Activated CD4-positive, alpha-beta T cell treated with anti-CD3 and anti-CD28 coated beads for 48 hours (primary cell): ENCODE measurements around the gene PDCD2L.
"Not testable (repeated sequence)": the region's sequence is repeated elsewhere in the genome, so short reads cannot be mapped to it uniquely, and the experiment has no call there.

Experiments used
- DNase-seq: peaks from one replicate; pipeline ENCODE4 v3.0.0-alpha.2; 2020

Gene PDCD2L

DNA sequence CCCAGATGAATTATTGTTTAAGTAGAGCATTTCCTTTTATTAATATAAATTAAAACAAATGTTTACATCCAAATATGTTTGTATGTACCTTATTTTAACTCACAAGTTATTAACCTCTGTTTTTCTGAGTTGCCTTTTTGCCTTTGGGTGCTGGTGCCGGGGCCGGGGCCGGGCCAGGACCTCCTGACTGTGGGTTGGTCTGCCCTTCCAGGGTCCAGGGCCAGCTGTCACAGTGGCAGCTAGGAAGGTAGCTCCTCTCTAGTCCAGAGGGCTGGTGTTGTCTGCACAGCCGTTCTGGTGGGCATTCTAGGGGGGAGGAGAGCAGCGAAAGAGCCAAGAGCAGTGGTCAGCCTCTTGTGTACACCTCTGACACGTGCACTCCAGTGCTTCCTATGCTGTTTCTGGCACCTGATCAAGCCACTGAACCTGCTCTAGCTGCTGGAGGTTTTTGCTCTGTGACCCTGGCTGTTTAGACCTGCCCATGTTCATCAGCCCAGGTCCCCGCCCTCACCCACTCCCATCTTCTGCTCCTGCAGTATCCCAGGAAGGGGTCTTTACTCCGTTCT is 22.0 kb downstream of the PDCD2L start:
- no peak for DNase-seq

DNA sequence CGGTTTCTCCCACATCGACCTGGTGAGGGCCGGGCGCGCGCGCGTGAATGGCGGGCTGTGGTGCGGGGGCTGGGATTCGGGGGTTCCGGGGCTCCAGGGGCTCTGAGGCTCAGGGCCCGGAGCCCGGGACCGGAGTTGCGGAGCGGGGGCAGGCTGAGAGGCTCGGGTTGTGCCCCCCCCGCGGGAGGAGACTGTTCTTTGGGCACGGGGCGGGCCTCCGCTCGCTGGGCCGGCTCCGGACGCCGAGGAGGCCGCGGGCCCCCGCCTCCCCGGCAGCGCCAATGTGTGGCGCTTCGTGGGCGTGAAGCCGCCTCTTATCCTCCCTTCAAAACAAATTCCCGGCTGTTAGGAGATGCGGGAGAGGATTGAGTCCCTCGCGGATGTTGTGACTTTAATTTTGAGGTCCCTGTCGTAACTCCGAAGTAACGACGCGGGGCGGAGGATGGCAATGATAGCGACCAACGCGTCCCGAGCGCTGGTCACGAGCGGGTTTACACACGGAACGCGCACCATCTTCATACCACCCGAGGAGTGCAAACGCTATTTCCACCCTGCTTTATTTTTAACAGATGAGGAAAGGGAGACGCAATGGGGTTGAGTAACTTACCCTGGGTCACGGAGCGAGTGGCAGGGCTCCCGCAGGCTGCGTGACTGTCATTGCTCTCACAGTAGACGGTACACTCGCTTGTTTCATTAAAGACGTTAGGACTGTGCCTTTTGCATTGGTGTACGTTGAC is 24.5 kb downstream of the PDCD2L start:
- DNase-seq: peak; percentile 53

DNA sequence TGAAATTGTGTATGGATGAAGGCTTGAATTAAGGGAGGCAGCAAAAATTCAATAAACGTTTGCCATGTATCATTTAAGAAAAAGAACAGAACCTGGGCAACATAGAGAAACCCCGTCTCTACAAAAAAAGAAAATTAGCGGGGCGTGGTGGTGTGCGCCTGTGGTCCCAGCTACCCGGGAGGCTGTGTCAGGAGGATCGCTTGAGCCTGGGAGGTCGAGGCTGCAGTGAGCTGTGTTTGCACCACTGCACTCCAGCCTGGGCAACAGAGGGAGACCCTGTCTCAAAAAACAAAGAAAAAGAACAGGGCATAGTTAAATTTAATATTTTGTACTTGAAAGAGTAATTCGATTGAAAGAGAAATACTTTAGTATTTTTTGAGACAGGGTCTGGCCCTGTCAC is 25.4 kb downstream of the PDCD2L start:
- DNase-seq: no peak

DNA sequence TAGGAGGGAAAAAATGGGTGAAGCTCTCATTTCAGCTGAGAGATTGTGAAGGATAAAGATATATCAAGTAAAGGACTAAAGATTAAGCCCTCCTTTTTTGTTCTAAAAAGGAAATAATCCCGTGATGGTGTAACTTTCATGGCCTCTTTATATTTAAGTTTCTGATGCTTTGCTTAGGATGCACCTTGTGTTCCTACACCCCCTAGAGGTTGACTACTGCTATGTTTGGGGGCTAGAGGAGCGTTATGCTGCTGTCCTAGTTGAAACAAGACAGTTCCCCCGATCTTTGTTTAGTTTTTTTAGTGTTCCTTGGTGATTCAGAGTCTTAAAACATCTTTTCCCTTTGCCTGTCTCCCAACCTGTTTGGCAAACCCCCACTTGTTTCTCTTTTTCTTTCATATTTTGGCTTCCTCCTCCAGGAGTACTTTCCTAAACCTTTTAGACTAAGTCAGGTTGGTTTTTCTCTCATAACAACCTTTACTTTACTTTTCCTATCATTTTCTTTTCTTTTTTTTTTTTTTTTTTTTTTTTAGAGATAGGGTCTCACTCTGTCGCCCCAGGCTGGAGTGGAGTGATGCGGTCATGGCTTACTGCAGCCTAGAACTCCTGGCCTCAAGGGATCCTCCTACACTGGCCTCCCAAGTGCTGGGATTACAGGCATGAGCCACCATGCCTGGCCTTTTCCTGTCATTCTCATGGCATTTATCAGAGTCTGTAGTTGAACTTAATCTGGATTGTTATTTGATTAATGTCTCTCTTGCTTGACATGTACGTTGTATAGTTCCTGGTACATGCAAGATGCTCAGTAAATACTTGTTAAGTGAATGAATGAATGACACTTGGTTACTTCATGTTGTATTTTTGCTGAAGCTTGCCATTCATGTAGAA is 26.8 kb downstream of the PDCD2L start:
- peak; percentile 48 for DNase-seq

DNA sequence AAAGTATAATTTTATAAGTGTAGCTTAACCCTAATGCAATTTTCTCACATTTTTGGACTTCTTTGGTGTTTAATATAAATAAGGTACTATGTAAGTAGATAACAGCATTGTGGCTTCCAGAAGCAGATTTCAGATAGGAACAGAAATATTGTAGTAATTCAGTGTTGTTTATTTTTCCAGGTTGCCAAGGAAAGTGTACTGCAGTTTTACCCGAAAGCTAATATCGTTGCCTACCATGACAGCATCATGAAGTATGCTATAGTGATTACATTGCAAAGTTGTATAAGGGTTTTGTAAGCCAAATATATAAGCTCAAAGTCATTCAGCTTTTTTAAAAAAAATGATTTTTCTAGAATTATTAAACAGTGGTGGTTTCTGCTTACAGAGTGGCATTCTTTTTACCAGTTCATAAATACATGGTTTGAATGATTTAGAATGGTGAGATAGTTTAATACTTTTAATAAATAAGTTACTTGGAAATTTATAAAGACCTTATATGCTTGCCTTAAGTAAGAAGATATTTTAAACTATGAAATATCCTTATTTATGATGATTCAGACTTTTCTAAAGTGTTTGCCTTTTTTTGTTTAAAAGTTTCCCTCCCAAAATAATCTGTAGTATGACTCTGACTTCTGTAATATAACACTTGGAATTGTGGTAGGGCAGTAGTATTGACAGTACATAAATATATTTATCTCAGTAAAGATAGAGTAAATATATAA is 27.6 kb downstream of the PDCD2L start:
- DNase-seq: no peak

DNA sequence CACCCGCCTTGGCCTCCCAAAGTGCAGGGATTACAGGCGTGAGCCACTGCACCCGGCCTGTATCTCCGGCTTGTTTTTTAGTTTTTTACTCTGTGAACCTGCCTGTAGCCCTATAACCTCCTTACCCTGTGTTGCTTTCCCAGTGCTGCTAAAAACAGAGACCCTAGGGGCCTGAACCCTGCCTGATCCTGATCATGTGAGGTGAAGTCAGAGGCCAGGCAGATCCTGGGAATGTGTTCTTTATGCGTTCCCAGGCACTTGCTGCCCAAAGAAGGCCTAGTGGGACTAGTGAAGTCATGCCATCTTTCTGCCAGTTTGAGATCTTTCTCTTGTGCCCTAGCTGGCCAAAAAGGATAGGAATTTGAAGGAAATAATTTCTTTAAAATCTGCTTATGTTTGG is 28.6 kb downstream of the PDCD2L start:
- DNase-seq: no peak

DNA sequence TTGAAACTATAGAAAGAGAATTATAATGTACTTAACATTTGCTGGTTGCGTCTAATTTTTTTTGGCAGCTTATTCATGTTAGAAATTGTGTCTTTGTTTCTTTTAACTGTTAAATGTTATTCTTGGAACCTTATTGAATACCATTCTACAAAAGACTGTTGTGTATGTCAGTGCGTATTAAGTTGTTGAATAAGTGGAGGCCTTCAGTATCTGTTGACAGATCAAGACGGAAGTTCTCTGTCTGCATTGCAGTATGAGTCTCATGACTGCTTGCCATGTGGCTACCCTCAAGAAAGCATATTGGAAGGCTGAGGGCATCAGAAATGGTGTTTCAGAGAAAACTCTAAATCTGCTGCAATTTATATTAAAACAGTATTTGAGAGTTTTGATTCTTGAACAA is 32.5 kb downstream of the PDCD2L start:
- no peak for DNase-seq

DNA sequence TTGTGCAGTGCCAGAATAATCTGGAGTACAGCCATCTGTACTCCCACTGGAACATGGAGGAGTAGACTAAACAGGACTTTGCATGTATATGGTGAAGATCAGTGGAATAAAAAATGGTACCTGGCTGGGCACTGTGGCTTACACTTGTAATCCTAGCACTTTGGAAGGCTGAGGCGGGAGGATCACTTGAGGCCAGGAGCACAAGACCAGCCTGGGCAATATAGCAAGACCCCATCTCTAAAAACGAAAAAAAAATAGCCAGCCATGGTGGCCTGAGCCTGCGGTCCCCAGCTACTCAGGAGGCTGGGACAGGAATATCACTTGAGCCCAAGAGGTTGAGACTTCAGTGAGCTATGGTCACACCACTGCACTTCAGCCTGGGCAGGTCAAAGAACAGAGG is 44.0 kb downstream of the PDCD2L start:
- no peak for DNase-seq

DNA sequence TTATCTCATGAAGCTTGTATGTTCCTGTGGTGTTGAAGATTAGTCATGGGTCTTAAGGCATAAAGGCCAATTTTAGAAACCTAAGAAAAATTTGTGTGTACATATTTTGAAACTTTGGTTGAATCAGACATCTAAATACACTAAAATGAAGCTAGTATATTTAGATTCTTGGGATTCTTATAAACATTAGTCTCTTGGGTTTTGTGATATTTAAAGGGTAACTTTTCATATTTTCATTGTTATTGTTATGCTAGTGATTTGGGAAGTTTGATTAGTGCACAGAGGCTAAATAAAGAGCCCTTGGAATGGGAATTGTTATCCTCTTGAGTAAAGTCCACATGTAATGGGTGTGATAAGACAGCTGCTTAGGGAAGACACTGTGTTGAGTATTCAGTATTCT is 48.5 kb downstream of the PDCD2L start:
- DNase-seq: no peak

DNA sequence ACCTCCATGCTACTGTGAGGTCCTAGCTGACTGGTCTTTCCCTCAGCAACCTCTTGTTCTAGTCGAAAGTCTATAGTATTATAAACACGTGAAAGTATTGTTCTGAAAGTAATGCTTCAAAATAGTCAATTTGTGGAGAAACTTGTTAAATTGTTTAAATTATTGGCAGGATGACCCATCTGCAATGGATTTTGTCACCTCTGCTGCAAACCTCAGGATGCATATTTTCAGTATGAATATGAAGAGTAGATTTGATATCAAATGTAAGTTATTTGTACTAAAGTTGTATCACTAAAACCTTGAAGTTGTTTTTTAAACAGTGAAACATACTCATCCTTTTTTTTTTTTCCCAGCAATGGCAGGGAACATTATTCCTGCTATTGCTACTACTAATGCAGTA is 49.9 kb downstream of the PDCD2L start:
- no peak for DNase-seq

DNA sequence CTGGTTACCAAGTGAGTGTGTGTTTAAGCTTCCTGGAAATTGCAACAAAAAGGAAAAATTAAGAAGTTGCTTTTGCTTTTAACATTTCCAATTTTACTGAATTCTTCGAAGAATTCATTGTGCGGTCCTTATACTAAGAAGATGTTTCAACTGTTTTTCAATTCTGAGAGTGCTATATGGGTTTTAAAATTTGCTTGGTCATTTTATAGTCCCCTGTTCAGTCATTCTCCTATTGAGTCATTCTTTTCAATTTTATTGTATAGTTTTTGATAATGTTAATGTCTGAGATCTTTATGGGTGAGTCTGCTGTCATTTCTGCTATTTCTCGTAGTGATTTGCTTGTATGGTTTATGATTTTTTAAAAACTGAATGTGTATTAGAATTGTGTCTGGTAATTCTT is 50.5 kb downstream of the PDCD2L start:
- no peak for DNase-seq

DNA sequence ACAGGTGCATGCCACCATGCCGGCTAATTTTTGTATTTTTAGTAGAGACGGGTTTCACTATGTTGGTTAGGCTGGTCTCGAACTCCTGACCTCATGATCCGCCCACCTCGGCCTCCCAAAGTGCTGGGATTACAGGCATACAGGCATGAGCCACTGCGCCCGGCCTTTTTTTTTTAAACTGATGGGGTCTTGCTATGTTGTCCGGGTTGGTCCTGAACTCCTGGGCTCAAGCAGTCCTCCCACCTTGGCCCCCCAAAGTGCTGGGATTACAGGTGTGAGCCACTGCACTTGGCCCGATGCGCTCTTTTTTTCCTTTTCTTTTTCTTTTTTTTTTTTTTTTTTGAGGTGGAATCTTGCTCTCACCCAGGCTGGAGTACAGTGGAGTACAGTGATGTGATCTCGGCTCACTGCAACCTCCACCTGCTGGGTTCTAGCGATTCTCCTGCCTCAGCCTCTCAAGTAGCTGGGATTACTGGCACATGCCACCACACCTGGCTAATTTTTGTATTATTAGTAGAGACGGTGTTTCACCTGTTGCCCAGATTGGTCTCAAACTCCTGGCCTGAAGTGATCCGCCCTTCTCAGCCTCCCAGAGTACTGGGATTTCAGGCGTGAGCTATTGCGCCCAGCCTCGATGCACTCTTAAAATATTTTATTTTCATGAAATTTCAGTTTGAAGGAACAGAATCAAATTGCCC is 51.7 kb downstream of the PDCD2L start:
- not testable (repeated sequence) for DNase-seq

DNA sequence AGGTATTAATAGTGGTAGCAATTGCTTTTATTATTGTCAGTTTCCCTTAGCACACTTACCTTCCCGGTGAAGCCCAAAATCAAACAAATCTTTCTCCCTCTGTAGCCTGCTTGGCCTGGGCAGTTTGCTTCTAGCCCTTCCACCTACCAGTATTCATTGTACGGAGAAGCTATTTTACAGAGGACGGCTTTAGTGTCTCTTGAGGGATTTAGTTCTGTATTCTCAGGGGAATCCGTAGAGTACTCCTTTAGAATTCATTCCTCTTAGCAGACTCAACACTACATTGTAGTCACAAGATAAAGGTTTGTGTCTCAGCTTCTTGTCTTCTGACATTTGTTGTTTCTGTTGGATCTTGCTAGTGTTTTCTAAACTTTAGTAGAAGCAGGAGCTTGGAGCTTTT is 53.2 kb downstream of the PDCD2L start:
- no peak for DNase-seq

DNA sequence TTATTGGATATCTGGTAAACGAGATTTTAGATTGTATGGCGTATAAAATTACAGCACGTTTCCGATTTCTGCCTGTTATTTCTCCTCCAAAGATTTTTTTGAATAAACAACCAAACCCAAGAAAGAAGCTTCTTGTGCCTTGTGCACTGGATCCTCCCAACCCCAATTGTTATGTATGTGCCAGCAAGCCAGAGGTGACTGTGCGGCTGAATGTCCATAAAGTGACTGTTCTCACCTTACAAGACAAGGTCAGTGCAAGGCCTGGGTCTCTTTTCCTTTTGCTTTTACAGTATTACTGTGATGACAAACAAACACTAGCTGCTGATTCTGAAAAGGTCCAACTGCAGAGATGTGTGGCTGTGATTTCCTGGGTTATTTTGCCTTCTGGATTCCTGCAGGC is 54.5 kb downstream of the PDCD2L start:
- no peak for DNase-seq

DNA sequence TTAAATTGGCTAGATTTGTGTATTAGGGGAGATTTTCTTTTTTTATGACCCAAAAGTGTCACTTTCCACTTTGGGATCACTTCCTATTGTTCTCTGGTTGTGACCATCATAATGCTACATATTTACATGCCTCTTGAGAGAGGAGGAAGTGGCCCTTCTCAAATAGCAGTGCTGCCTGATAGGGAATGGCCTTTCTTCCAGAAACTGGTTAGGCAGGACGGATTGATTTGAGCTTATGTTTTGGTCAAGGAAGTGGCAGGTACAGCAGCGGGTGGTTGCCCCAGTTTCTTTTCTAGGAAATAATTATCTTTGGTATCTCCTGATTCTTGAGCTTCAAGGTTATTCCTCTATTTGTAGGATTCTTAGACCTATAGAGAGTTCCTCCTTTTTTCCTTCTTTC is 55.4 kb downstream of the PDCD2L start:
- no peak for DNase-seq

DNA sequence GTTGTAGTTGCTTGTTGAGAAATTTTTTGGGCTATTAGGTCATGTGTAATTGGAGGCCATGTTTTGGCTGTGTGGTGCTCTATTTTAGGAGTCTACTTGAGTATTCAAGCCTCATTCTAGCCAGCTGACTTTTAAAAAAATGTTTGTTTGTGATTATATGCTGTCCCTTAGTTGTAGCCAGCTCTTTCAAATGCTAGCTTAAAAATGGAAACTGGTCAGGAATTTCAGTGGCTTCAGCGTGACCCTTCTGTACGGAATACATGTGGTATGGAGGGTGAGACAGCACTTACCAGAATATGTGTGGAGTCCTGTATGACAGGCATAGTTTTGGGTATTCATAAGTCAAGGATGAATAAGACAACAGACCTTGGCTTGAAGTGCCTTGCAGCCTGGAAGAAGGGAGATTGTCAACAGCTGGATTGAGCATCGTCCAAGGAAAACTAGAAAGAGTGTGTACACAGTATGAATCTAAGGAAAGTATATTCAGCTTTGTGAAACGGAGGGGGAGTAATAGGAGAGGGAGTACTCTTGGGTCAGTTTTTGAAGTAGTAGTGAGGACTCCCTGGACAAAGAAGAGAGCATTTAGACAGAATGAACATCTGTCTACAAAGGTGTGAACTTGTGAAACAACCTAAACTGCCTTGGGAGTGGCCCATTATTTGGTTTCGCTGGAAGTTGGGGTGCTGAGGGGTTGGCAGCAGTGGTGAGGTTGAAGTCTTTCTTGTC is 57.3 kb downstream of the PDCD2L start:
- no peak for DNase-seq

DNA sequence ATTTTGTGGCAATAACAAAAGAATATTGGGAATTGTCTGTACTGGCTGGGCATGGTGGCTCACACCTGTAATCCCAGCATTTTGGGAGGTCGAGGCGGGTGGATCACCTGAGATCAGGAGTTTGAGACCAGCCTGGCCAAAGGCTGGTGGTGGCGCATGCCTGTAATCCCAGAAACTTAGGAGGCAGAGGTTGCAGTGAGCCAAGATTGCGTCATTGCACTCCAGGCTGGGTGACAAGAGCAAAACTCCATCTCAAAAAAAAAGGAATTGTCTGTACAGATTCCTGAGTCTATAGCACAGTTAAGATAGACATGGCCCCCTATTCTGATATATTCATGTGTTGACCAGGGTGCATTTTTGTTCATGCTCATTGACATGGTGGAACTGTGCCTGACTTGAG is 60.6 kb downstream of the PDCD2L start:
- not testable (repeated sequence) for DNase-seq

DNA sequence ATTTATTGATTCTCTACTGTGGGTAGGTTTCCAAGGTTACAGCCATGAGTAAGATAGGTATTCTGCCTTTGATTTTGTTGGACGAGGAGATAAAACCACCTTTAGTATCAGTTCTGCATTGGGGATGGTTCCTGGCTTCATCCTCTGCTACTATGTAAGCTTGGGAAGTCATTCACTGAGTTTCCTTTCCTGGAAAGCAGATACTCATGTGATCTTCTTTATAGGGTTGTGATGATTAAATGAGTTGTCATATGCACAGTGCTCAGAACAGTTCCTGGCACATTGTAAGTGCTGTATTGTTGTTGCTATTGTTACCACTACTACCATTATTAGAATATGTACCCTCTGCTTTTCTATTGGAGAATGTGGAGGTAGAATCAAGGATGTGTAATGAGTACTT is 64.2 kb downstream of the PDCD2L start:
- DNase-seq: no peak

DNA sequence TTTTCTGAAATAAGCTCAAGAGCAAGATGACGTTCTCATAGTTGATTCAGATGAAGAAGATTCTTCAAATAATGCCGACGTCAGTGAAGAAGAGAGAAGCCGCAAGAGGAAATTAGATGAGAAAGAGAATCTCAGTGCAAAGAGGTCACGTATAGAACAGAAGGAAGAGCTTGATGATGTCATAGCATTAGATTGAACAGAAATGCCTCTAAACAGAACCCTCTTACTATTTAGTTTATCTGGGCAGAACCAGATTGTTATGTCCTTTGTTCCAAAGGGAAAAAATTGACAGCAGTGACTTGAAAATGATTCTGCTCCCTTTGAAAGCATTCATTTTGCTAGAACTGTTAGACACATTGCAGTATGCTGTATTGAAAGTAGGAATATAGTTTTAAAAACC is 64.8 kb downstream of the PDCD2L start:
- not testable (repeated sequence) for DNase-seq

DNA sequence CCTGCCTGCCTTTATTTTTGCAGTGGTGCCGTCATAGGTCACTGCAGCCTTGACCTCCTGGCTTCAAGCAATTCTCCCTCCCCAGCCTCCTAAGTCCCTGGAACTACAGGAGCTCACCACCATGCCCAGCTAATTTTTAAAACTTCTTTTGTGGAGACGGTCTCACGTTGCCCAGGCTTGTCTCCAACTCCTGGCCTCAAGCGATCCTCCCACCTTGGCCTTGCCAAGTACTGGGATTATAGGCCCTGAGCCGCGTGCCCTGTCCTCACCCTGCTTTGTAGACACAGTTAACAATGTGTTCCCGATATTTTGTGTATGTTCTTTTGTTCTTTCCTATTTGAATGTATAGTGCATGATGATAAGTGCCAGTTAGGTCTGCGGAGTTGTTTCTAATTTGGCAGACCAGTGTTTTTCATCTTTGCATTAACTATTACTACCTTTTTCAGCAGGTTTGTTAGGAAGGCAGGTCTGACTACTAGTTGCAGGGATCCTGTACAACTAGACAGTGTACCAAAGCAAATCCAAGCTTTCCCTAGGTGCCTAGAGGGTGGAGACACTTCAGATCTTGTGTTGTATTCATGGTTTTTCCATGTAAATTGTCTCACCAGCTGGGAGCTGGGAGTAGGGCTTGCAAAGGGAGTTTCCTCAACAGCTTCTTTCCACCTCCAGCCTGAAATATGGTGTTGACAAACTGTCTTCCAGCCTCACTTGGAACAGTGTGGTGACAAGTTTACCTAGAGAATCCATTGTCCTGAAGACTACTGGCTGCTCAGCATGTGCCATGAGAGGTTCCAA is 67.9 kb downstream of the PDCD2L start:
- no peak for DNase-seq
